OCI-LY1 (cell line): ENCODE results near the gene SPATA20.

Experiments used
- H2AFZ ChIP-seq: fragments of 200-600 bp; sonication (generic), shearing (Covaris generic); 2 replicates; pipeline ENCODE4 v1.6.0; 2014; ENCODE audit warnings: antibody characterized with exemption, mild to moderate bottlenecking, low read length
- H3F3A ChIP-seq: fragments of 200-600 bp; sonication (generic), shearing (Covaris generic); 2 replicates; pipeline ENCODE4 v1.6.0; 2014; ENCODE audit warnings: mild to moderate bottlenecking, antibody characterized with exemption, low read length, moderate library complexity; ENCODE audit not compliant: insufficient read depth
- H3K27ac ChIP-seq: fragments of 200-600 bp; sonication (generic); 2 replicates; pipeline ENCODE4 v1.5.1; 2014; ENCODE audit warnings: low read length, mixed run types, mild to moderate bottlenecking, low read depth; ENCODE audit not compliant: poor library complexity, severe bottlenecking
- H3K27me3 ChIP-seq: fragments of 200-600 bp; sonication (generic); 2 replicates; pipeline ENCODE4 v1.6.0; 2014; ENCODE audit warnings: antibody characterized with exemption, mild to moderate bottlenecking, low read length, moderate library complexity; ENCODE audit not compliant: insufficient read depth
- H3K36me3 ChIP-seq: fragments of 200-600 bp; sonication (generic); 2 replicates; pipeline ENCODE4 v1.6.1; 2014; ENCODE audit warnings: mild to moderate bottlenecking, antibody characterized with exemption, low read length, moderate library complexity, mixed read lengths; ENCODE audit not compliant: insufficient read depth
- H3K4me1 ChIP-seq: fragments of 200-600 bp; sonication (generic); 2 replicates; pipeline ENCODE4 v1.5.1; 2014; ENCODE audit warnings: mild to moderate bottlenecking, low read length, moderate library complexity; ENCODE audit not compliant: insufficient read depth, severe bottlenecking
- H3K4me2 ChIP-seq: fragments of 200-600 bp; sonication (generic), shearing (Covaris generic); 2 replicates; pipeline ENCODE4 v1.6.1; 2014; ENCODE audit warnings: low read length
- H3K4me3 ChIP-seq: fragments of 200-600 bp; sonication (generic); 2 replicates; pipeline ENCODE4 v1.5.1; 2014; ENCODE audit warnings: low read length, low read depth, mild to moderate bottlenecking, mixed read lengths; ENCODE audit not compliant: poor library complexity, severe bottlenecking
- H3K79me2 ChIP-seq: fragments of 200-600 bp; shearing (Covaris generic); 2 replicates; pipeline ENCODE4 v1.6.1; 2016; ENCODE audit warnings: mixed run types, low read length, mixed read lengths; ENCODE audit not compliant: insufficient read depth
- H3K9ac ChIP-seq: fragments of 200-600 bp; sonication (generic), shearing (Covaris generic); 2 replicates; pipeline ENCODE4 v1.6.1; 2014; ENCODE audit warnings: mild to moderate bottlenecking, low read length, mixed read lengths
- H3K9me2 ChIP-seq: fragments of 200-600 bp; sonication (generic), shearing (Covaris generic); 2 replicates; pipeline ENCODE4 v1.6.1; 2014; ENCODE audit warnings: low read depth, mild to moderate bottlenecking, low read length, mixed read lengths
- H3K9me3 ChIP-seq: fragments of 200-600 bp; shearing (Covaris generic); 2 replicates; pipeline ENCODE4 v1.6.1; 2014; ENCODE audit warnings: low read length, mixed read lengths
- H4K20me1 ChIP-seq: fragments of 200-600 bp; sonication (generic), shearing (Covaris generic); 2 replicates; pipeline ENCODE4 v1.6.0; 2016; ENCODE audit warnings: mild to moderate bottlenecking, low read length; ENCODE audit not compliant: insufficient read depth
- CTCF ChIP-seq: fragments of 200-600 bp; sonication (generic), shearing (Covaris generic); IDR thresholded peaks from 2 replicates; pipeline ENCODE4 v1.5.1; 2017; ENCODE audit warnings: mild to moderate bottlenecking, antibody characterized with exemption, low read length, moderate library complexity, mixed read lengths
- EZH2 ChIP-seq: fragments of 200-600 bp; sonication (generic), shearing (Covaris generic); IDR thresholded peaks from 2 replicates; pipeline ENCODE4 v1.8.0; 2017; ENCODE audit warnings: borderline replicate concordance, mixed run types, mild to moderate bottlenecking, antibody characterized with exemption, low read length, moderate library complexity, mixed read lengths

SPATA20 gene

GRCh38 chr17:50548831-50549230, 1.9 kb downstream of the SPATA20 start:
- H3K27me3 ChIP-seq: no peaks in the 10 kb centered on the region; the same call in 1 of the 2 replicates
- no peaks in the 10 kb centered on the region for H3F3A ChIP-seq
- H3K4me3 ChIP-seq: no peak overlapping the region
- no peaks in the 10 kb centered on the region for H3K9me2 ChIP-seq
- TF ChIP-seq EZH2: no peak
- no peak for TF ChIP-seq CTCF
- H3K27ac ChIP-seq: no peak overlapping the region
- no peak overlapping the region for H3K9ac ChIP-seq
- no peaks in the 10 kb centered on the region for H3K79me2 ChIP-seq
- H3K4me1 ChIP-seq: peaks cover 6% of the 10 kb centered on the region
- H2AFZ ChIP-seq: no peak overlapping the region
- H4K20me1 ChIP-seq: no peaks in the 10 kb centered on the region
- H3K9me3 ChIP-seq: no peaks in the 10 kb centered on the region
- no peak overlapping the region for H3K4me2 ChIP-seq
- H3K36me3 ChIP-seq: no peaks in the 10 kb centered on the region

- H3K4me1 ChIP-seq: peaks cover 6% of the 10 kb centered on the region
- no peak overlapping the region for H3K4me3 ChIP-seq
- no peaks in the 10 kb centered on the region for H3F3A ChIP-seq
- no peaks in the 10 kb centered on the region for H3K9me2 ChIP-seq
- H3K9me3 ChIP-seq: no peaks in the 10 kb centered on the region
- no peak overlapping the region for H2AFZ ChIP-seq
- H3K36me3 ChIP-seq: no peaks in the 10 kb centered on the region
- no peak overlapping the region for H3K27ac ChIP-seq
- no peaks in the 10 kb centered on the region for H3K79me2 ChIP-seq
- no peak overlapping the region for H3K4me2 ChIP-seq
- TF ChIP-seq CTCF (no peak), EZH2 (no peak)
- no peaks in the 10 kb centered on the region; the same call in 1 of the 2 replicates for H3K27me3 ChIP-seq
- no peaks in the 10 kb centered on the region for H4K20me1 ChIP-seq
- H3K9ac ChIP-seq: no peak overlapping the region
Observed at GRCh38 chr17:50549256-50549941, 2.4 kb downstream of the SPATA20 start.

DNA sequence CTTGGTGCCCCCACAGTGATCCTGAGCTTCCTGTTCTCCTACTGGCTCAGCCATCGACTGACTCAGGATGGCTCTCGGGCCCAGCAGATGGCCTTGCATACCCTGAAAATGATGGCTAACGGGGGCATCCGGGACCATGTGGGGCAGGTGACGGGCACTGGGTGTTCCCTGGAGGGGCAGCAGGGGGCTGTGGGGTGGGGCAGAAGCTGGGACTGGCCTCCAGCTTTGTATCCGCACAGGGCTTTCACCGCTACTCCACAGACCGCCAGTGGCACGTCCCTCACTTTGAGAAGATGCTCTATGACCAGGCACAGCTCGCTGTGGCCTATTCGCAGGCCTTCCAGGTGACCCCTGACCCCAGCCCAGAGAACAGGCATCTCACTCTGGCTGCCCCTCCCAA, 3.0 kb downstream of the SPATA20 start:
- H3K79me2 ChIP-seq: no peaks in the 10 kb centered on the region
- TF ChIP-seq CTCF (no peak), EZH2 (no peak)
- no peak overlapping the region for H3K27ac ChIP-seq
- no peak overlapping the region for H3K4me2 ChIP-seq
- H3K9me2 ChIP-seq: no peaks in the 10 kb centered on the region
- peaks cover 6% of the 10 kb centered on the region for H3K4me1 ChIP-seq
- H4K20me1 ChIP-seq: no peaks in the 10 kb centered on the region
- H3K36me3 ChIP-seq: no peaks in the 10 kb centered on the region
- no peak overlapping the region for H3K4me3 ChIP-seq
- H3K9ac ChIP-seq: no peak overlapping the region
- no peaks in the 10 kb centered on the region for H3F3A ChIP-seq
- H3K9me3 ChIP-seq: no peaks in the 10 kb centered on the region
- H2AFZ ChIP-seq: no peak overlapping the region
- H3K27me3 ChIP-seq: no peaks in the 10 kb centered on the region; the same call in 1 of the 2 replicates
